NB4 (cell line): ENCODE results near the gene LIPE.
A peak's percentile ranks its signal among the peaks of the same experiment; 100 is the strongest.

ENCODE experiments used
- DNase-seq: peaks from one replicate; pipeline ENCODE4 v3.0.0; 2010; ENCODE audit warnings: low read depth
- H3K4me3 ChIP-seq: one replicate; pipeline ENCODE4 v1.5.1; 2011; ENCODE audit warnings: mild to moderate bottlenecking, low read depth, low read length, moderate library complexity
- MYC ChIP-seq: IDR thresholded peaks from 2 replicates; pipeline ENCODE4 v1.6.1; 2011; ENCODE audit warnings: low read depth, low read length
- POLR2A ChIP-seq: IDR thresholded peaks from 2 replicates; pipeline ENCODE4 v1.6.1; 2011; ENCODE audit warnings: mild to moderate bottlenecking; ENCODE audit not compliant: insufficient read length; ENCODE audit errors: extremely low read depth
- TF ChIP-seq, protein P1 (sequence below): IDR thresholded peaks from 2 replicates; pipeline ENCODE4 v1.6.1; 2011; ENCODE audit warnings: low read depth, low read length
- TF ChIP-seq, protein P2 (sequence below): IDR thresholded peaks from one replicate; pipeline ENCODE4 v1.5.1; 2012; ENCODE audit warnings: low read depth, low read length

LIPE gene

DNA sequence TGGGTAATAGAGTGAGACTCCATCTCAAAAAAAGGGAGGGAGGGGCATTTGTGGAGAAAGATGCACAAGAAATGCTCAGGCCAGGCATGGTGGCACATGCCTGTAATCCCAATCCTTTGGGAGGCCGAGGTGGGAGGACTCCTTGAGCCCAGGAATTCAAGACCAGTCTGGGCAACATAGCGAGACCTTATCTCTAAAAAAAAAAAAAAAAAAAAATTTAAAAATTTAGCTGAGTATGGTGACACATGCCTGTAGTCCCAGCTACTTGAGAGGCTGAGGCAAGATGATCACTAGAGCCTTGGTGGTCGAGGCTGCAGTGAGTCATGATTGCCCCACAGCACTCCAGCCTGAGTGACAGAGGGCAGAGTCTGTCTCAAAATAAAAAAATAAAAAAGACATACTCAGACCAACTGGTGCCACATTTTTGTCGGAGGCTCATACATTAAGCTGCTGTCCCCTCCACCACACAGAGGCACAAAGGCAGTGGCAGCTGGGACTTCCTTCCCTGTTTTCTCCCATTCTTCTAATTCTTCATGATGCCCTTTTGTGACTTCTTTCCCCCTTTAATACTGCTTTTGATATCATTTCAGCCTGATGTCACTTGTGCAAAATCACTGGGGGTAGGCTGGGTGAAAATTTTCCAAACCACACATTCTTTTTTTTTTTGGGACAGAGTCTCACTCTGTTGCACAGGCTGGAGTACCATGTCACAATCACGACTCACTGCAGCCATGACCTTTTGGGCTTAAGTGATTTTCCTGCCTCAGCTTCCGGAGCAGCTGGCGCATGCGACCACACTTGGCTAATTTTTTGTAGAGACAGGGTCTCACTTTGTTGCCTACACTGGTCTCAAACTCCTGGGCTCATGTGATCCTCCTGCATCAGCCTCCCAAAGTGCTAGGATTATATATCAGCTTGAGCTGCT, 42.4 kb upstream of the LIPE start:
- peak; percentile 31 for DNase-seq
- TF ChIP-seq, protein P1, sequence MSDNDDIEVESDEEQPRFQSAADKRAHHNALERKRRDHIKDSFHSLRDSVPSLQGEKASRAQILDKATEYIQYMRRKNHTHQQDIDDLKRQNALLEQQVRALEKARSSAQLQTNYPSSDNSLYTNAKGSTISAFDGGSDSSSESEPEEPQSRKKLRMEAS = no peak
- no peak for TF ChIP-seq MYC
- TF ChIP-seq POLR2A = no peak
- TF ChIP-seq, protein P2, sequence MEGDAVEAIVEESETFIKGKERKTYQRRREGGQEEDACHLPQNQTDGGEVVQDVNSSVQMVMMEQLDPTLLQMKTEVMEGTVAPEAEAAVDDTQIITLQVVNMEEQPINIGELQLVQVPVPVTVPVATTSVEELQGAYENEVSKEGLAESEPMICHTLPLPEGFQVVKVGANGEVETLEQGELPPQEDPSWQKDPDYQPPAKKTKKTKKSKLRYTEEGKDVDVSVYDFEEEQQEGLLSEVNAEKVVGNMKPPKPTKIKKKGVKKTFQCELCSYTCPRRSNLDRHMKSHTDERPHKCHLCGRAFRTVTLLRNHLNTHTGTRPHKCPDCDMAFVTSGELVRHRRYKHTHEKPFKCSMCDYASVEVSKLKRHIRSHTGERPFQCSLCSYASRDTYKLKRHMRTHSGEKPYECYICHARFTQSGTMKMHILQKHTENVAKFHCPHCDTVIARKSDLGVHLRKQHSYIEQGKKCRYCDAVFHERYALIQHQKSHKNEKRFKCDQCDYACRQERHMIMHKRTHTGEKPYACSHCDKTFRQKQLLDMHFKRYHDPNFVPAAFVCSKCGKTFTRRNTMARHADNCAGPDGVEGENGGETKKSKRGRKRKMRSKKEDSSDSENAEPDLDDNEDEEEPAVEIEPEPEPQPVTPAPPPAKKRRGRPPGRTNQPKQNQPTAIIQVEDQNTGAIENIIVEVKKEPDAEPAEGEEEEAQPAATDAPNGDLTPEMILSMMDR = no peak
- H3K4me3 ChIP-seq = no peak overlapping the region

DNA sequence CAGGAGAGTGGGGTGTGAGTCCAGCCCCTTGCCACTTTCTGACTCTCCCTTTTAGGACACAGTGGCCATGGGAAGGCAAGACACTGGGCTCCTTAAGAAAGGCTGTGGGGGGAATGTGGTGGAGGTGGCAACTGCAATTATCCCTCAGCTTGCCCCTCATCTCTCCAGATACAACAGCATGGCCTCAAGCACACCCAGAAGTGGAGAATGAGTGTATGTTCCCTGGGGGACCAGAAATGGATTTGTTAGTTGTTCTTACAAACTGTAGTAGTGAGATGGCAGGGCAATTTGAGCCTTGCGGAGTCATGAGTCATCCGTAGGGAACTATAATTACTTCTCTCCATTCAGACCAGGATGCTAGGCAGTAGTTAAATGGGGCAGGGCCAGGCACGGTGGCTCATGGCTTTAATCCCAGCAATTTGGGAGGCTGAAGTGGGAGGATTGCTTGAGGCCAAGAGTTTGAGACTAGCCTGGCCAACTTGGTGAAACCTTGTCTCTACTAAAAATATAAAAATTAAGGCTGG, 41.1 kb upstream of the LIPE start:
- no peak overlapping the region for H3K4me3 ChIP-seq
- DNase-seq = no peak
- TF ChIP-seq, protein P2 = no peak
- TF ChIP-seq MYC (no peak), POLR2A (no peak)
- TF ChIP-seq, protein P1 = no peak

DNA sequence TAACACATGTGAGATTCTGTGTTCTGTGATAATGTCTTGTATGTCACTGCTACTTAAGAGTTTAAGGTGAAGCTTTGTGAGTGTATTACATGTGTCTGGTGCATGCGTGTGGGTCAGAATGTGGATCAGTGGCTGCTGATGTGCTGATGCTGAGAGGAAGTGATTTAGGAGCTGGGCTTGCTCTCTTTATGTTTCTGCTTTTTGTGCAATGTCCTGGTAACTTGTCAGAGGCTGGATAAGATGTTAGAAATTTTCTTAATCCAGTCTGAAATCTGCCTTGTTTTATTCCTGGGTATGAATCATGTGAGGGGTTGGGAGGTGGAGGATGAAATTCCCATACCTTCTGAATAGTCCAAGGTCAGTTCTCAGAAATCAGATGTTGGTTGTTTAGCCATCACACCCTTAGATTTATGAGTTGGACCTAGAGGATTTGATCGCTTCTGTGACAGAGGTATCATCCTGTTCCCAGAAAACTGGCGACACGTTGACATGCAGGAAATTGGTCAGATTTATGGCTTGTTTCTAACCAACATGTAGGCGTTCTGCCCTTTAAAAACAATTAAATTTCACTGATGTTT, 40.1 kb upstream of the LIPE start:
- no peak for DNase-seq
- no peak for TF ChIP-seq POLR2A
- TF ChIP-seq, protein P2 = no peak
- no peak for TF ChIP-seq MYC
- TF ChIP-seq, protein P1 = no peak
- no peak overlapping the region for H3K4me3 ChIP-seq

DNA sequence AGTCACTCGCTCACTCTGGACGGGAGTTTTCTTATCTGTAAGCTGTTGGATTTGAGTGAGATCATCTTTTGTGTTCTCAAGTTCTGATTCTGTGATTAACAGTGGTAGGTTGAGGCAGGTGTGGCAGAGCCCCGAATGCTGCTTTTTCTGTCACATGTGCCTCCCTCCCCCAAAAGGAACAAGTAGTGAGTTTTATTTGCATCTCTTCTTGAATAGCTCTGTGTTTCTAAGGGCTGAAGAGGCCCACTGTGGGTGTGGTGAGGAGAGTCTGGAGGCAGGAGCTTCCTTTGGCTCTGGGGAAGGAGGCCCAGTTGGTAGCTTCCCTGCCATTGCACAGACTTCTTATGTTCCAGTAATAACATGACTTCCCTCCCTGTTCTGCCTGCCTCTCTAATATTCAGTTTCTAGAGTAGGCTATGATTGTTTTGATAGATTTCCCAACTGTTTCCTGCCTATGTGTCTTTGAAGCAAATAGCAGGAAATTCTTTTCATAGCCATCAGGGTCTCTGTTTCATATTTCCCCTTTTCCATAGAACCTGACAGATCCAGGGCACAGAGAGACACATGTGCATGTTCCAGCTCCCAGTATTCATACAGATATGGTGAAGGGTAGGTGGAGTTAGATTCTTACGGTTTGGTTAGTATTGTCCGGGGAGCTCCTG, 39.5 kb upstream of the LIPE start:
- no peak for DNase-seq
- H3K4me3 ChIP-seq = no peak overlapping the region
- TF ChIP-seq MYC = no peak
- TF ChIP-seq, protein P2 = no peak
- no peak for TF ChIP-seq POLR2A
- TF ChIP-seq, protein P1 = no peak

DNA sequence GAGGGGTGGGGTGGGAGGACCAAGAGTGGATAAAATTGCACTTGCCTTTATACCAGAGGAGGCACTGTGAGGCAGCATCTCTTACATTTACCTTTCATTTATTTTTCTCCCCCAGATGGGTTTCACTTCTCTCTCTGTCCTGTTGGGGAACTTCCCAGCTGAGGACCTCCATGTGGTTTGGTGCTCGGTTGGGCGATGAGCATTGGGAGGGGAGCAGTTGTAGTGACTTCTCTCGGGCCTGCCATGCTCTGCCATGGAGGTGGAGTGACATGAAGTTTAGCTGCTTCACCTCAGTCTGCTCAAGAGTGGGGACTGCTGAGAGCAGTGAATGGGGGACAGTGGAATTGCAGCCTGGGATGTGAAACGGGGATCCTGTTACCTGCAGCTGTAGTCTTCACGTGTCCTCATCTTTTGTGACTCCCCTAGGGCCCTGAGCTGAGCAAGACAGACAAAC, 38.7 kb upstream of the LIPE start:
- H3K4me3 ChIP-seq = no peak overlapping the region
- DNase-seq = no peak

More for the DNA sequence above, 38.7 kb upstream of the LIPE start:
- no peak for TF ChIP-seq MYC
- TF ChIP-seq, protein P2 = no peak
- no peak for TF ChIP-seq POLR2A
- TF ChIP-seq, protein P1 = no peak
